Hepatocyte (in vitro differentiated cells): ENCODE measurements around the gene MAST4. TPM values are rescaled to one million over a fixed set of nuclear protein-coding genes. Genes with fewer than 3 reads are reported as not detected.

Experiments used
- DNase-seq: peaks from one replicate; pipeline ENCODE4 v3.0.0-alpha.2; 2016; ENCODE audit warnings: low spot score
- H2AFZ ChIP-seq: fragments of 200-600 bp; sonication (generic); 2 replicates; pipeline ENCODE4 v1.6.0; 2016; ENCODE audit warnings: antibody characterized with exemption, mild to moderate bottlenecking
- H3K27ac ChIP-seq: fragments of 200-600 bp; sonication (generic); 2 replicates; pipeline ENCODE4 v1.5.1; 2016; ENCODE audit warnings: mild to moderate bottlenecking
- H3K27me3 ChIP-seq: fragments of 200-600 bp; sonication (generic); 2 replicates; pipeline ENCODE4 v1.6.1; 2016
- H3K36me3 ChIP-seq: fragments of 200-600 bp; sonication (generic); replicated peaks from 2 replicates; pipeline ENCODE4 v1.5.1; 2016; ENCODE audit warnings: low read depth; ENCODE audit not compliant: insufficient read depth
- H3K4me1 ChIP-seq: fragments of 200-600 bp; sonication (generic); 2 replicates; pipeline ENCODE4 v1.5.1; 2016; ENCODE audit warnings: mild to moderate bottlenecking, moderate library complexity; ENCODE audit not compliant: insufficient read depth
- H3K4me2 ChIP-seq: fragments of 200-600 bp; sonication (generic); 2 replicates; pipeline ENCODE4 v1.6.0; 2016
- H3K4me3 ChIP-seq: fragments of 200-600 bp; sonication (generic); 2 replicates; pipeline ENCODE4 v1.5.1; 2016; ENCODE audit warnings: mild to moderate bottlenecking
- H3K79me2 ChIP-seq: fragments of 200-600 bp; sonication (generic); 2 replicates; pipeline ENCODE4 v1.6.0; 2017; ENCODE audit warnings: mild to moderate bottlenecking
- H3K9me2 ChIP-seq: fragments of 200-600 bp; sonication (generic); replicated peaks from 2 replicates; pipeline ENCODE4 v1.6.0; 2017; ENCODE audit warnings: mild to moderate bottlenecking; ENCODE audit not compliant: insufficient read depth
- H3K9me3 ChIP-seq: fragments of 200-600 bp; sonication (generic); 2 replicates; pipeline ENCODE4 v1.5.1; 2016; ENCODE audit warnings: low read depth, mild to moderate bottlenecking
- H4K20me1 ChIP-seq: fragments of 200-600 bp; sonication (generic); 2 replicates; pipeline ENCODE4 v1.6.0; 2016; ENCODE audit warnings: mild to moderate bottlenecking; ENCODE audit not compliant: insufficient read depth, poor library complexity, severe bottlenecking
- EZH2 ChIP-seq: fragments of 200-600 bp; sonication (generic); IDR thresholded peaks from 2 replicates; pipeline ENCODE4 v1.6.1; 2016; ENCODE audit warnings: antibody characterized with exemption, mild to moderate bottlenecking, borderline replicate concordance
- EZH2phosphoT487 ChIP-seq: fragments of 200-600 bp; sonication (generic); IDR thresholded peaks from one replicate; pipeline ENCODE4 v1.6.1; 2018; ENCODE audit warnings: antibody characterized with exemption, mild to moderate bottlenecking, low read depth, moderate library complexity; ENCODE audit not compliant: unreplicated experiment, severe bottlenecking
- WGBS: methylation state at CpG from one replicate; pipeline ENCODE4 v1.1.6; 2016; ENCODE audit warnings: low lambda C conversion rate; ENCODE audit errors: missing lambda C conversion rate; 5-methylcytosine and 5-hydroxymethylcytosine counted together
- polyA plus RNA-seq: library from polyadenylated mRNA; unstranded; fragments of >200 nt; fragmentation: Nextera tagmentation; extraction: Ambion mirVana; gene quantifications from 2 replicates; pipeline ENCODE4 v1.2.1, GENCODE V29; 2016
- total RNA-seq: library from RNA; depleted of rRNA; stranded (reverse); fragments of >200 nt; gene quantifications from 2 replicates; pipeline ENCODE4 v1.2.3, GENCODE V29; 2014
- TF ChIP-seq, protein P1 (sequence below): fragments of 200-600 bp; sonication (generic); IDR thresholded peaks from 2 replicates; pipeline ENCODE4 v1.5.1; 2016; ENCODE audit warnings: antibody characterized with exemption, mild to moderate bottlenecking; ENCODE audit not compliant: poor library complexity

The MAST4 gene
- total and polyA plus RNA-seq, 2 experiments from 2014 or later = 11.7 to 13.2 TPM

DNA sequence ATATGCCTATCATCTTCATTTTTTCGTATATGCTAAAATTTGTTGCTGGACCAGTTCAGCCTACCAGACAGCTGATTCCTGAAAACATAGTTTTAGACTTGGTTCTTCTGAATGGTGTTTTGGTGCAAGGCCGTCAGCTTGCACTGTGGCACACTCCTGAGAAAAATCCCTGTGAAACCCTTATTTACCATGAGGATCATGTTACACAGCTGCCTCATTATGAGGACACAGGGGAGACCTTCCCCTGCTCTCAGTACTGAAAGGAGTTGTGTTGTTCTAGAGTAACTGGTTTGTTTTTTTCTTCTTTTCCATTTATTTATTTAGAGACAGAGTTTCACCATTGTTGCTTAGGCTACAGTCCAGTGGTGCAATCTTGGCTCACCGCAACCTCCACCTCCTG, 37.6 kb downstream of the MAST4 start:
- 79% methylated on average over 3 of the region's 3 CpGs for WGBS
- H2AFZ ChIP-seq = no peak overlapping the region
- H3K27me3 ChIP-seq = no peaks in the 10 kb centered on the region
- H3K36me3 ChIP-seq = no peaks in the 10 kb centered on the region
- no peak overlapping the region for H3K27ac ChIP-seq
- no peak overlapping the region for H3K4me3 ChIP-seq
- no peaks in the 10 kb centered on the region for H3K9me2 ChIP-seq
- no peaks in the 10 kb centered on the region for H4K20me1 ChIP-seq
- TF ChIP-seq, protein P1, sequence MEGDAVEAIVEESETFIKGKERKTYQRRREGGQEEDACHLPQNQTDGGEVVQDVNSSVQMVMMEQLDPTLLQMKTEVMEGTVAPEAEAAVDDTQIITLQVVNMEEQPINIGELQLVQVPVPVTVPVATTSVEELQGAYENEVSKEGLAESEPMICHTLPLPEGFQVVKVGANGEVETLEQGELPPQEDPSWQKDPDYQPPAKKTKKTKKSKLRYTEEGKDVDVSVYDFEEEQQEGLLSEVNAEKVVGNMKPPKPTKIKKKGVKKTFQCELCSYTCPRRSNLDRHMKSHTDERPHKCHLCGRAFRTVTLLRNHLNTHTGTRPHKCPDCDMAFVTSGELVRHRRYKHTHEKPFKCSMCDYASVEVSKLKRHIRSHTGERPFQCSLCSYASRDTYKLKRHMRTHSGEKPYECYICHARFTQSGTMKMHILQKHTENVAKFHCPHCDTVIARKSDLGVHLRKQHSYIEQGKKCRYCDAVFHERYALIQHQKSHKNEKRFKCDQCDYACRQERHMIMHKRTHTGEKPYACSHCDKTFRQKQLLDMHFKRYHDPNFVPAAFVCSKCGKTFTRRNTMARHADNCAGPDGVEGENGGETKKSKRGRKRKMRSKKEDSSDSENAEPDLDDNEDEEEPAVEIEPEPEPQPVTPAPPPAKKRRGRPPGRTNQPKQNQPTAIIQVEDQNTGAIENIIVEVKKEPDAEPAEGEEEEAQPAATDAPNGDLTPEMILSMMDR = no peak
- no peaks in the 10 kb centered on the region for H3K9me3 ChIP-seq
- DNase-seq = peak; percentile 8
- H3K4me1 ChIP-seq = no peaks in the 10 kb centered on the region
- H3K79me2 ChIP-seq = no peaks in the 10 kb centered on the region
- H3K4me2 ChIP-seq = no peak overlapping the region

DNA sequence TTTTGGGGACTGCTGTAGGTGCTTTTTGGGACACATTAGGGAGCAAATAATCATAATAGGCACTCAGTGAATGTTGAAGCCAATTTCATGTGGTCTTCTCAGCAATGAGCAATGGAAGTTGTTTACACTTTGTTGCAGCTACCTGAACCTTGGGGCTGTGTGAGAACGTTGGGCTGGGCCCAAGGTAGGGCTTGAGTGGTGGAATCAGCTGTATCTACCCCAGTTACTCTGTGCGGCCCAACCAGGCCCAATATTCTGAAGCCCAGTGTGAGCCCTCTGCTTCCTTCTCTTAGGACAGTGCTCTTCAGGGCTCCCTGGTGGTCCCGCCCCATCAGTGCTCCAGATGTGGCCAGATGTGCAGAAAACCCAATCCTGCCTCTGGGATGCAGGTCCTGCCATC, 38.4 kb downstream of the MAST4 start:
- Histone ChIP-seq H3K9me2 (no peaks in the 10 kb centered on the region), H2AFZ (no peak overlapping the region), H3K9me3 (no peaks in the 10 kb centered on the region), H3K79me2 (no peaks in the 10 kb centered on the region), H3K4me1 (no peaks in the 10 kb centered on the region), H3K27ac (no peak overlapping the region), H3K4me2 (no peak overlapping the region), H3K27me3 (no peaks in the 10 kb centered on the region), H3K36me3 (no peaks in the 10 kb centered on the region), H3K4me3 (no peak overlapping the region), H4K20me1 (no peaks in the 10 kb centered on the region)
- no peak for DNase-seq
- TF ChIP-seq EZH2phosphoT487 (no peak), EZH2 (no peak)
- TF ChIP-seq, protein P1 = no peak
- 91% methylated on average over 3 of the region's 3 CpGs for WGBS

DNA sequence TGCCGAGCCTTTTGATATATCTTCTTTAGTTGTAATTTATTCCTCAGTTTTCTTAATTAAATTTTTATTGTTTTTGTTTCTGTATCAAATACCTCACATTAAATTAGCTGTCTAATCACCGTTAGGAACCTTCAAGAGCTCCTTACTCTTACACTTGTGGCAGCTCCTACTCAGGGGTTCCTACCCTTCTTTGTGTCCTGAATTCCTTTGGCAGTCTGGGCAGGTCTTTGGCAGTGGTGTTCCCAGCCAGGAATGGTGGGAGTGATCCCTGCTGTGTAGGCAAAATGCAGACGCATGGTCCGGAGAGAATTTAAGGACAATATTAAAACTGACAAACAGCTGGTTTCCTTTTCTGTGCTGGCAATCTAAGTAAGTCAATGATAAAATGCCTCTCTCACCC, 41.8 kb downstream of the MAST4 start:
- Histone ChIP-seq H3K36me3 (no peaks in the 10 kb centered on the region), H4K20me1 (no peaks in the 10 kb centered on the region), H3K4me1 (no peaks in the 10 kb centered on the region), H3K9me3 (no peaks in the 10 kb centered on the region), H3K27me3 (no peaks in the 10 kb centered on the region), H3K79me2 (no peaks in the 10 kb centered on the region), H3K27ac (no peak overlapping the region), H3K4me3 (no peak overlapping the region), H3K9me2 (no peaks in the 10 kb centered on the region), H3K4me2 (no peak overlapping the region), H2AFZ (no peak overlapping the region)
- no peak for DNase-seq
- TF ChIP-seq EZH2 = no peak
- no peak for TF ChIP-seq EZH2phosphoT487
- TF ChIP-seq, protein P1 = no peak
- WGBS = 74% methylated on average over 4 of the region's 4 CpGs

DNA sequence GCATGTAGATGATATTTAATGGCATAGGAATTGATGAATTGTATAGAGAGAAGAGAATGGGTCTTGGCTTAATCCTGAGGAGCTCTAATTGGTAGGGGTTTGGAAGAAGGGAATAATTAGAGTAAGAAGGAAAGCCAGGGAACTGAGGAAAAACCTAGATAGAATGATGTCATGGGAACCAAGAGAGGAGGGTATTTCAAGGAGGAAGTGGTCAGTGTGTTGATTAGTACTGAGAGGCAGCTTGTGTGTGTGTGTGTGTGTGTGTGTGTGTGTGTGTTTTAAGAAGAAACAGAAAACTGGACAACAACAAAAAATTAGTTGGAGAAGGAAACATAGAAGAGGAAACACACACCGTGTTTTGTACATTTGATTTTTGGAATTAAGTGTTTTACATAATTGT, 42.8 kb downstream of the MAST4 start:
- Histone ChIP-seq H3K79me2 (no peaks in the 10 kb centered on the region), H3K4me2 (no peak overlapping the region), H3K9me2 (no peaks in the 10 kb centered on the region), H3K27me3 (no peaks in the 10 kb centered on the region), H3K27ac (no peak overlapping the region), H4K20me1 (no peaks in the 10 kb centered on the region), H3K9me3 (no peaks in the 10 kb centered on the region), H2AFZ (no peak overlapping the region), H3K4me1 (no peaks in the 10 kb centered on the region), H3K36me3 (no peaks in the 10 kb centered on the region), H3K4me3 (no peak overlapping the region)
- TF ChIP-seq, protein P1 = no peak
- TF ChIP-seq EZH2 (no peak), EZH2phosphoT487 (no peak)
- 94% methylated on average over 1 of the region's 1 CpG for WGBS
- DNase-seq = no peak
